Spinal cord (tissue), 10 donors: Measurements from ENCODE around the gene TBC1D7. TPM values are rescaled to one million over a fixed set of nuclear protein-coding genes. Genes with fewer than 3 reads are reported as not detected.

Experiments
- DNase-seq, 6 donors: peaks; one replicate each; pipeline versions ENCODE4 v3.0.0 to v3.0.0-alpha.2; 2013 to 2015; ENCODE audit warnings: low spot score in 6 of 6, low read depth in 4 of 6
- H3K27ac ChIP-seq: one replicate; pipeline ENCODE4 v1.5.1; 2013; ENCODE audit warnings: low read depth, low read length, control low read depth
- H3K27me3 ChIP-seq: one replicate; pipeline ENCODE4 v1.6.1; 2013; ENCODE audit warnings: low read length; ENCODE audit not compliant: control insufficient read depth, insufficient read depth
- H3K36me3 ChIP-seq: one replicate; pipeline ENCODE4 v1.6.1; 2013; ENCODE audit warnings: low read length; ENCODE audit not compliant: control insufficient read depth, insufficient read depth
- H3K4me1 ChIP-seq: one replicate; pipeline ENCODE4 v1.6.1; 2013; ENCODE audit warnings: low read length; ENCODE audit not compliant: control insufficient read depth, insufficient read depth
- H3K4me3 ChIP-seq: one replicate; pipeline ENCODE4 v1.5.1; 2013; ENCODE audit warnings: low read depth, low read length, control low read depth
- H3K9me3 ChIP-seq: one replicate; pipeline ENCODE4 v1.6.1; 2013; ENCODE audit warnings: low read length; ENCODE audit not compliant: control insufficient read depth, insufficient read depth
- WGBS: methylation state at CpG from one replicate; pipeline ENCODE4 v1.1.5; 2013; ENCODE audit warnings: missing lambda C conversion rate; ENCODE audit not compliant: insufficient coverage; 5-methylcytosine and 5-hydroxymethylcytosine counted together
- polyA plus RNA-seq, 2 donors: library from polyadenylated mRNA; unstranded; fragments of 120-200 nt; gene quantifications; one replicate each; pipeline ENCODE4 v1.2.1, GENCODE V29; 2013; ENCODE audit not compliant: insufficient read length in 2 of 2
- total RNA-seq, 2 donors: library from RNA; depleted of rRNA in 1 of 2; stranded (reverse); fragments of 120-200 nt in 1 of 2; fragments of >200 nt in 1 of 2; gene quantifications; one replicate each; pipeline versions ENCODE4 v1.2.3 to v1.2.4, GENCODE V29; 2013 to 2014
- donor health status: healthy.

The TBC1D7 gene
- total and polyA plus RNA-seq, 4 donors = 26.2 to 41.5 (median 31.3) TPM

GRCh38 chr6:13348334-13349113, 20.2 kb upstream of the TBC1D7 start:
- no peak overlapping the region for H3K27ac ChIP-seq

GRCh38 chr6:13346245-13346644, 17.9 kb upstream of the TBC1D7 start:
- DNase-seq = no peak
- H3K4me1 ChIP-seq = peaks cover 11% of the 10 kb centered on the region
- no peaks in the 10 kb centered on the region for H3K36me3 ChIP-seq
- no peaks in the 10 kb centered on the region for H3K9me3 ChIP-seq
- WGBS = no CpG with 5 or more reads among the region's 5 CpGs
- no peaks in the 10 kb centered on the region for H3K27me3 ChIP-seq
- H3K4me3 ChIP-seq = no peak overlapping the region
- H3K27ac ChIP-seq = no peak overlapping the region

More at GRCh38 chr6:13348334-13349113, 20.2 kb upstream of the TBC1D7 start:
- WGBS = 81% methylated on average over 4 of the region's 8 CpGs
- no peak for DNase-seq
- H3K36me3 ChIP-seq = no peaks in the 10 kb centered on the region
- no peak overlapping the region for H3K4me3 ChIP-seq
- no peaks in the 10 kb centered on the region for H3K27me3 ChIP-seq
- peaks cover 17% of the 10 kb centered on the region for H3K4me1 ChIP-seq
- H3K9me3 ChIP-seq = no peaks in the 10 kb centered on the region

GRCh38 chr6:13342414-13343019, 14.2 kb upstream of the TBC1D7 start:
- H3K27ac ChIP-seq = no peak overlapping the region
- WGBS = 73% methylated on average over 3 of the region's 5 CpGs
- no peaks in the 10 kb centered on the region for H3K9me3 ChIP-seq
- H3K36me3 ChIP-seq = no peaks in the 10 kb centered on the region
- DNase-seq = no peak
- H3K4me1 ChIP-seq = no peaks in the 10 kb centered on the region
- H3K4me3 ChIP-seq = no peak overlapping the region
- H3K27me3 ChIP-seq = no peaks in the 10 kb centered on the region

- no peak overlapping the region for H3K4me3 ChIP-seq
- H3K27me3 ChIP-seq = no peaks in the 10 kb centered on the region
- H3K36me3 ChIP-seq = no peaks in the 10 kb centered on the region
- 100% methylated on average over 2 of the region's 8 CpGs for WGBS
- no peak for DNase-seq
- H3K9me3 ChIP-seq = no peaks in the 10 kb centered on the region
- no peak overlapping the region for H3K27ac ChIP-seq
- H3K4me1 ChIP-seq = peaks cover 2% of the 10 kb centered on the region
Observed at GRCh38 chr6:13339863-13340630, 11.7 kb upstream of the TBC1D7 start.

- no CpG with 5 or more reads among the region's 5 CpGs for WGBS
- H3K27ac ChIP-seq = no peak overlapping the region
- DNase-seq = no peak
- H3K4me3 ChIP-seq = no peak overlapping the region
- H3K36me3 ChIP-seq = no peaks in the 10 kb centered on the region
- H3K4me1 ChIP-seq = peaks cover 2% of the 10 kb centered on the region
- H3K27me3 ChIP-seq = no peaks in the 10 kb centered on the region
- H3K9me3 ChIP-seq = no peaks in the 10 kb centered on the region
Observed at GRCh38 chr6:13338038-13338437, 9.7 kb upstream of the TBC1D7 start.

DNA sequence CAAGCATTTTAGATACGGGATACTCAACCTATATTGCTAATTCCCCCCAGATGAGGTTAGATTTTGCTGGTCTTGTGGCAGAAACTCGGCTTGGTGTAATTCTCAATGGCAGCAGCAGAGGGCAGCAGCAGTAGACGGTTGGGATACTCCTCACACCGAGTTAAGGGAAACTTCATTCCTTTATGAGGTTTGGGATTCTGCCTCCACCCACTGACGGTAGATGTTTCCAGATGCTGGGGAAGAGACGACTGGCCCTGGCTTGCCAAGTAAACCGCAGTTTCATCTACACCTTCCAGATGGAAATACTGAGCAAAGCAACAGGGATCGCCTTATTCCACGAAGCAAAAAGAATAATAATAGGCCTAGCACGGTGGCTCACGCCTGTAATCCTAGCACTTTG, 8.2 kb upstream of the TBC1D7 start:
- H3K27me3 ChIP-seq = no peaks in the 10 kb centered on the region
- 22% methylated on average over 7 of the region's 11 CpGs for WGBS
- peak in 5 of 6 donors; percentile 62 to 96 (median 82) for DNase-seq
- no peaks in the 10 kb centered on the region for H3K36me3 ChIP-seq
- peaks cover 2% of the 10 kb centered on the region for H3K4me1 ChIP-seq
- no peak overlapping the region for H3K4me3 ChIP-seq
- H3K9me3 ChIP-seq = no peaks in the 10 kb centered on the region
- H3K27ac ChIP-seq = no peak overlapping the region

- WGBS = 76% methylated on average over 3 of the region's 3 CpGs
- no peaks in the 10 kb centered on the region for H3K27me3 ChIP-seq
Observed at GRCh38 chr6:13334953-13335352, 6.6 kb upstream of the TBC1D7 start.

GRCh38 chr6:13332349-13332706, 4.0 kb upstream of the TBC1D7 start:
- Histone ChIP-seq H3K36me3 (no peaks in the 10 kb centered on the region), H3K27me3 (no peaks in the 10 kb centered on the region), H3K27ac (no peak overlapping the region), H3K4me3 (no peak overlapping the region), H3K9me3 (no peaks in the 10 kb centered on the region), H3K4me1 (peaks cover 10% of the 10 kb centered on the region)
- no peak for DNase-seq
- no CpG with 5 or more reads among the region's 2 CpGs for WGBS

More at GRCh38 chr6:13334953-13335352, 6.6 kb upstream of the TBC1D7 start:
- H3K9me3 ChIP-seq = no peaks in the 10 kb centered on the region
- DNase-seq = no peak
- no peaks in the 10 kb centered on the region for H3K36me3 ChIP-seq
- H3K4me1 ChIP-seq = peaks cover 2% of the 10 kb centered on the region
- H3K4me3 ChIP-seq = no peak overlapping the region
- no peak overlapping the region for H3K27ac ChIP-seq

- no peaks in the 10 kb centered on the region for H3K36me3 ChIP-seq
- 82% methylated on average over 2 of the region's 13 CpGs for WGBS
- DNase-seq = peak in 3 of 6 donors; percentile 17 to 80 (median 61)
Observed at GRCh38 chr6:13331516-13332348, 3.4 kb upstream of the TBC1D7 start.

More at GRCh38 chr6:13331516-13332348, 3.4 kb upstream of the TBC1D7 start:
- Histone ChIP-seq H3K4me1 (peaks cover 10% of the 10 kb centered on the region), H3K9me3 (no peaks in the 10 kb centered on the region), H3K27ac (no peak overlapping the region), H3K4me3 (no peak overlapping the region), H3K27me3 (no peaks in the 10 kb centered on the region)
